HCT116 (cell line): ENCODE measurements around the gene SLC12A4.
"Not testable (repeated sequence)": the region's sequence is repeated elsewhere in the genome, so short reads cannot be mapped to it uniquely, and the experiment has no call there.

Experiments used
- CEBPB ChIP-seq: IDR thresholded peaks from 2 replicates; pipeline ENCODE4 v1.6.1; 2012; ENCODE audit warnings: low read depth
- CTCF ChIP-seq, 3 experiments: fragments of 200-600 bp in 1 of 3; sonication (generic) in 1 of 3; IDR thresholded peaks in 2 of 3; conservative IDR thresholded peaks in 1 of 3; 2 replicates each; pipeline ENCODE4 v1.5.1; 2012 to 2017; ENCODE audit warnings: low read depth in 2 of 3, low read length in 2 of 3, antibody characterized with exemption in 1 of 3, borderline replicate concordance in 1 of 3, control low read depth in 1 of 3, mild to moderate bottlenecking in 1 of 3, mixed read lengths in 1 of 3, mixed run types in 1 of 3, moderate library complexity in 1 of 3; ENCODE audit not compliant: insufficient read depth in 1 of 3
- EZH2 ChIP-seq: fragments of 200-600 bp; sonication (generic); IDR thresholded peaks from 2 replicates; pipeline ENCODE4 v1.6.1; 2017; ENCODE audit warnings: antibody characterized with exemption, mixed run types
- EZH2phosphoT487 ChIP-seq: fragments of 200-600 bp; IDR thresholded peaks from 2 replicates; pipeline ENCODE4 v1.6.1; 2018; ENCODE audit warnings: antibody characterized with exemption, borderline replicate concordance
- FOSL1 ChIP-seq: IDR thresholded peaks from 2 replicates; pipeline ENCODE4 v1.6.1; 2012; ENCODE audit warnings: low read depth
- JUND ChIP-seq: IDR thresholded peaks from 2 replicates; pipeline ENCODE4 v1.6.1; 2012
- MAX ChIP-seq: IDR thresholded peaks from 2 replicates; pipeline ENCODE4 v1.6.1; 2012
- POLR2A ChIP-seq: IDR thresholded peaks from 2 replicates; pipeline ENCODE4 v1.7.0; 2011; ENCODE audit warnings: borderline replicate concordance; ENCODE audit not compliant: insufficient read depth, insufficient read length; ENCODE audit errors: extremely low read depth
- POLR2AphosphoS5 ChIP-seq: IDR thresholded peaks from 2 replicates; pipeline ENCODE4 v1.6.1; 2011; ENCODE audit warnings: mild to moderate bottlenecking, low read depth, low read length, moderate library complexity
- REST ChIP-seq: IDR thresholded peaks from 2 replicates; pipeline ENCODE4 v1.6.1; 2012; ENCODE audit warnings: low read depth
- SP1 ChIP-seq: IDR thresholded peaks from 2 replicates; pipeline ENCODE4 v1.6.1; 2012; ENCODE audit warnings: low read depth
- ZNF274 ChIP-seq: fragments of 200-500 bp; sonication (Bioruptor generic); IDR thresholded peaks from 2 replicates; pipeline ENCODE4 v1.6.1; 2014; ENCODE audit warnings: mild to moderate bottlenecking, low read depth, low read length, inconsistent platforms

- not testable (repeated sequence) for TF ChIP-seq CTCF (IDR thresholded peaks at IDR 0.05 in 2 of 3, conservative IDR thresholded peaks at IDR 0.05 in 1 of 3; ENCODE audit: borderline replicate concordance in 1 of 3, insufficient read depth in 1 of 3, low read depth in 2 of 3, low read length in 2 of 3); POLR2AphosphoS5; POLR2A; FOSL1; EZH2; SP1; REST; CEBPB; JUND; MAX; EZH2phosphoT487; ZNF274
These were observed 3.8 kb upstream of the SLC12A4 start for GRCh38 chr16:67972285-67972684.
